ENCODE measurements around the gene ANKLE2. TPM values are rescaled to one million over a fixed set of nuclear protein-coding genes. Genes with fewer than 3 reads are reported as not detected.

ANKLE2 gene
- total and polyA plus RNA-seq, 2 of the 8 experiments (the other 6 are each of a cell fraction or from before 2014, with no cell fraction given): 41.0 to 64.9 TPM

GRCh38 chr12:132716356-132716755 lies 45.3 kb downstream of the ANKLE2 start:
- Histone ChIP-seq H4K8ac (ENCODE audit: extremely low read depth, insufficient read depth, low read length) (no peak overlapping the region), H3K4ac (replicated peaks; ENCODE audit: insufficient read length, low read depth, low read length) (no peak overlapping the region), H4K5ac (ENCODE audit: insufficient read length, low read depth, low read length) (no peak overlapping the region), H4K91ac (replicated peaks; ENCODE audit: insufficient read length, low read length) (no peak overlapping the region), H3K27me3 (replicated peaks in 1 of 4; ENCODE audit: control insufficient read depth in 3 of 4, extremely low read depth in 1 of 4, insufficient read depth in 3 of 4, low read length in 3 of 4) (no peaks in the 10 kb centered on the region; a peak in 1 of 7 replicates), H3K14ac (ENCODE audit: insufficient read length) (no peak overlapping the region), H2AFZ (ENCODE audit: low read length) (no peak overlapping the region), H3K9ac (replicated peaks in 1 of 4; ENCODE audit: extremely low read depth in 1 of 4, low read depth in 3 of 4, low read length in 3 of 4) (no peak overlapping the region), H2BK15ac (ENCODE audit: low read length) (no peak overlapping the region), H3K23me2 (ENCODE audit: low read depth, low read length) (no peaks in the 10 kb centered on the region), H3K4me2 (ENCODE audit: insufficient read depth in 1 of 2, low read depth in 2 of 2, low read length in 2 of 2) (no peak overlapping the region), H3K4me3 (ENCODE audit: extremely low read depth in 1 of 4, insufficient read depth in 2 of 4, low read depth in 3 of 4, low read length in 4 of 4) (no peak overlapping the region), H3K27ac (ENCODE audit: low read depth, low read length) (no peak overlapping the region), H3K79me2 (ENCODE audit: control insufficient read depth in 1 of 2, insufficient read depth in 2 of 2, low read length in 2 of 2) (peaks cover 4 to 31% of the 10 kb centered on the region in 2 experiments), H3K56ac (replicated peaks; ENCODE audit: insufficient read length, low read depth, low read length) (no peak overlapping the region), H3K79me1 (ENCODE audit: low read depth, low read length) (peaks cover 9% of the 10 kb centered on the region), H2BK120ac (replicated peaks; ENCODE audit: low read depth, low read length) (no peak overlapping the region), H2BK5ac (ENCODE audit: low read depth, low read length) (no peak overlapping the region), H3K4me1 (replicated peaks in 1 of 4; ENCODE audit: control insufficient read depth in 3 of 4, insufficient read depth in 4 of 4, low read length in 3 of 4) (no peaks in the 10 kb centered on the region), H3K36me3 (ENCODE audit: control insufficient read depth in 2 of 4, insufficient read depth in 4 of 4, low read length in 3 of 4) (peaks cover 18 to 45% (median 37%) of the 10 kb centered on the region in 4 experiments), H4K20me1 (replicated peaks in 1 of 2; ENCODE audit: control insufficient read depth in 1 of 2, insufficient read depth in 2 of 2, low read length in 2 of 2) (peaks cover 7 to 23% of the 10 kb centered on the region in 2 experiments), H3K9me3 (ENCODE audit: insufficient read depth in 2 of 2, low read depth in 1 of 2, low read length in 1 of 2) (no peaks in the 10 kb centered on the region), H3K18ac (ENCODE audit: extremely low read depth, low read length) (no peak overlapping the region), H2AK5ac (ENCODE audit: low read depth, low read length) (no peak overlapping the region), H3K23ac (ENCODE audit: insufficient read length) (no peak overlapping the region), H2BK12ac (ENCODE audit: low read depth, low read length) (no peak overlapping the region), H2BK20ac (ENCODE audit: low read length) (no peak overlapping the region)
- CTCF ChIA-PET (ENCODE audit: partially characterized antibody): no interaction called here
- POLR2A ChIA-PET (ENCODE audit: partially characterized antibody): interaction anchor here (0.8 to 3.2 kb wide), 6 partner anchors 12 to 34 kb away, joined by 3 to 17 read pairs (median 4); no protein-coding TSS in a partner anchor
- 87% methylated on average over 8 of the region's 11 CpGs; no CpG with 5 or more reads in 1 of the 2 experiments for WGBS, 2 experiments (ENCODE audit: extremely low coverage in 1 of 2, insufficient coverage in 1 of 2, insufficient read length in 1 of 2, insufficient replicate concordance in 2 of 2, low coverage in 1 of 2, low lambda C conversion rate in 2 of 2, missing lambda C conversion rate in 1 of 2)
- no peak for FAIRE-seq
- DNase-seq (ENCODE audit: low read depth in 1 of 2, low spot score in 2 of 2): no peak
- no peak for TF ChIP-seq SRF (IDR thresholded peaks at IDR 0.05; ENCODE audit: low read depth, low read length)
- TF ChIP-seq BCL11A (IDR thresholded peaks at IDR 0.05; ENCODE audit: low read depth in 2 of 2, low read length in 2 of 2): no peak
- no peak for TF ChIP-seq YY1 (IDR thresholded peaks at IDR 0.05; ENCODE audit: low read depth, low read length)
- no peak for TF ChIP-seq CHD1 (IDR thresholded peaks at IDR 0.05; ENCODE audit: low read depth, low read length)
- no peak for TF ChIP-seq EGR1 (IDR thresholded peaks at IDR 0.05; ENCODE audit: borderline replicate concordance, low read depth, low read length)
- no peak for TF ChIP-seq TBP (IDR thresholded peaks at IDR 0.05; ENCODE audit: low read depth, low read length)
- no peak for TF ChIP-seq SAP30 (IDR thresholded peaks at IDR 0.05; ENCODE audit: insufficient read depth, insufficient replicate concordance, low read length)
- no peak for TF ChIP-seq E2F6 (IDR thresholded peaks at IDR 0.05)
- TF ChIP-seq TEAD4 (IDR thresholded peaks at IDR 0.05; ENCODE audit: low read depth, low read length): no peak
- no peak for TF ChIP-seq SP4 (IDR thresholded peaks at IDR 0.05; ENCODE audit: low read length)
- TF ChIP-seq POLR2A (IDR thresholded peaks at IDR 0.05; ENCODE audit: control extremely low read depth in 1 of 2, low read depth in 2 of 2, low read length in 2 of 2): no peak
- no peak for TF ChIP-seq SIX5 (IDR thresholded peaks at IDR 0.05; ENCODE audit: low read depth, low read length)
- no peak for TF ChIP-seq SUZ12 (IDR thresholded peaks at IDR 0.05; ENCODE audit: low read length)
- no peak for TF ChIP-seq TAF7 (optimal IDR thresholded peaks at IDR 0.05; ENCODE audit: borderline replicate concordance, low read depth, low read length)
- TF ChIP-seq CBX8 (IDR thresholded peaks at IDR 0.05; ENCODE audit: borderline replicate concordance, low read depth, low read length): no peak

Data from H1 (cell line).